HG03196 (cell line): ENCODE results near the gene P2RY11.
A peak's percentile ranks its signal among the peaks of the same experiment; 100 is the strongest.

ENCODE experiments used
- ATAC-seq: cut with Tn5 transposase; IDR thresholded peaks from one replicate; pipeline ENCODE4 v1.9.1; 2021; ENCODE audit not compliant: unreplicated experiment

The P2RY11 gene, protein sequence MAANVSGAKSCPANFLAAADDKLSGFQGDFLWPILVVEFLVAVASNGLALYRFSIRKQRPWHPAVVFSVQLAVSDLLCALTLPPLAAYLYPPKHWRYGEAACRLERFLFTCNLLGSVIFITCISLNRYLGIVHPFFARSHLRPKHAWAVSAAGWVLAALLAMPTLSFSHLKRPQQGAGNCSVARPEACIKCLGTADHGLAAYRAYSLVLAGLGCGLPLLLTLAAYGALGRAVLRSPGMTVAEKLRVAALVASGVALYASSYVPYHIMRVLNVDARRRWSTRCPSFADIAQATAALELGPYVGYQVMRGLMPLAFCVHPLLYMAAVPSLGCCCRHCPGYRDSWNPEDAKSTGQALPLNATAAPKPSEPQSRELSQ

DNA sequence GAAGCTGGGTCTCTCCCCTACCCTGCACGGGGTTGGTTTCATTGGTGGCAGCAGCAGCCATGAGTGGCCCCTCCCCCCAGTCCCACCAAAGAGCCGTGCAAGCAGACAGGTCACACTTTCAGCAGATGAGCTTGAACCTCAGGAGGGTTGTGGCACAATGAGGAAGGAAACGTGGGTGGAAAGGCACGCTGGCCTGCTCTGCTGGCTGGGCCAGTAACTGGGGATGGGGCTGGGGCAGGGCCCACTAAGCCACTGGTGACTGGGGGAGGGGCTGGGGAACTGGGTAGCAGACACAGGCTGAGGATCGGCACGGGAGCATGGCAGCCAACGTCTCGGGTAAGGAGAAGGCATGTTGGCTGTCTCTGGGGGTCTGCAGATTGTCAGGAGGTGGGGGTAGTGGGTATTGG, at the start of gene P2RY11:
TSS of gene P2RY11 (plus strand) at position 289 of the 407 bp plus-strand sequence. CDS start at position 318, 29 bp downstream.
- ATAC-seq: no peak

DNA sequence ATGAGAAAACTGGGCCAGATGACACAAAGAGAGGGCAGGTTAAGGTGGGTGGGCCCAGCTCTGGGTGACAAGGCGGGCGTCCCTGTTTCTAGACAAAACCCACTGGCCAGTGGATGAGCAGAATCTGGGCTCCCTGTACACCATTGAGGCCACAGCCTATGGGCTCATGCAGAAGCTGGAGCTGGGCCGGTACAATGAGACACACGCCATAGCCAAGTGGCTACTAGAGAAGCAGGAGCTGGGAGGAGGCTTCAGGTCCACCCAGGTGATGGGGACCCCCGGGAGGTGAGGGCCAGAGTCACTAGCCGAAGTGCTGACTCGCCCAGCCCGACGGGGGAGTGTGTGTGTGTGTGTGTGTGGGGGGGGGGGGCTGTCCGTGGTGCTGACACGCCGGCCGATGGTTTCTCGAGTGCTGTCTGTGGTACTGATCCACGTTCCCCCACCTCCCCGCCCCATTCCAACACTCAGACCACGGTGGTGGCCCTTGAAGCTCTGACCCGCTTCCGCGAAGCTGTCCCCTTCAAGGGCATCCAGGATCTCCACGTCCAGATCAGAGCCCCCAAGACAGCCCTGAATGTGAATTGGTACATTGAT, 49.7 kb upstream of the P2RY11 start:
- no peak for ATAC-seq

DNA sequence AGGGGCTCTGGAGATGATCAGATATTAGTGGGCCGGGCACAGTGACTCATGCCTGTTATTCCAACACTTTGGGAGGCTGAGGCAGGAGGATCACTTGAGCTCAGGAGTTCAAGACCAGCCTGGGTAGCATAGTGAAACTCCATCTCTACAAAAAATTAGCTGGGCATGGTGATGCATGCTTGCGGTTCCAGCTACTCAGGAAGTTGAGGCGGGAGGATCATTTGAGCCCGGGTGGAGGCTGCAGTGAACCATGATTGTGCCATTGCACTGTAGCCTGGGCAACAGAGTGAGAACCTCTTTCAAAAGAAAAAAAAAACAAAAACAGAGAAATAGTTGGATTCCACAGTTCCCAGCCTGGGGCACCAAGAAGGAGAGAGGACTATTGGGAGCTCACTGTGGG, 43.3 kb upstream of the P2RY11 start:
- ATAC-seq: no peak

DNA sequence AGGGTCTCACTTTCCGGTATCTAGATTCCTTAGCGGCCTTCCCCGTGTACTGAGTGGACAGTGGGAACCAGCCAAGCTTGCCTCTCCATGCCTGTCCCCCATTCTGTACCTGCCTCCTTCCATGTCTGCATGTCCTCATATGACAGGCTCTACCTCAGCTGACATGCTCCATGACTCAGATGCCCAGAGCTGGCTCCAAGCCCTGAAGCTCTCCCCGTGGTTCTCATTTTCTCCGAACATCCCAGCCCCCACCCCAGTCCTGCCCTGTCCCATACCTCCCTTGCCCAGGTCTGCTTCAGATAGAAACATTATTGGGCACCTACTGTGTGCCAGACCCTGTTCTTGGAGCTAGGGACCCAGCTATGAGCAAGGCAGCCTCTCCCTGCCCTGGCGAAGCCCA, 42.4 kb upstream of the P2RY11 start:
- ATAC-seq: no peak

DNA sequence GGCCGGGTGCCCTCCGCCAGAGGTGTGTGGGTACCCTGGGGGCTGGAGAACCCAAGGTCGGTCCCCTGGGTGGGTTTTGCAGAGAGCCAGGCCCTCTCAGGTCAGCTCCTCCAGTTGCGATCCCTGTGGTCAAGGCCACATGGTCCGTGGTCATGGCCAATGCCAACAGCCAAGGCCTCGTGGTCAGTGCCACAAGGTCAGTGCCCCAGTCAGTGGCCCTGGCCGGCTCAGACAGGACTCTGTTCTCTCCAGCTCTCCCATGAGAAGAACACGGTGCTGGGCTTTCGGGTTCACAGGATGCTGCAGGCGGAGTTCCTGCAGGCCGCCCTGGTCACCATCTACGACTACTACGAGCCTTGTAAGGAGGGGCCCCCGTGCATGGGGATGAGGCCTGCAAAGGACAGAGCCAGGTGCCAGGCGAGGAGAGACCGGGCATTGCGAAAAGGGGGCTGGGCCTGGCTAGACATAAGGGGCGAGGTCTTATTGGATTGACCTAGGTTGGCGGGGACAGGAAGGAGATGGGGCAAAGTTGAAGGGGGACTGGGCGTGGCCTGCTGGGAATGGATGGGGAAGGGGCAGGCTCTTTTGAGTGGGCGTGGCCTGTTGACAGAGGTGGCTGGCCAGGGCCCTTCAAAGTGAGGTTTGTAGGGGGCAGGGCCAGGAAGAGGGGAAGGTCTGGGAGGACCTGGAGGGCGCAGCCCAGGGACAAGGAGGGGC, 40.6 kb upstream of the P2RY11 start:
- no peak for ATAC-seq

DNA sequence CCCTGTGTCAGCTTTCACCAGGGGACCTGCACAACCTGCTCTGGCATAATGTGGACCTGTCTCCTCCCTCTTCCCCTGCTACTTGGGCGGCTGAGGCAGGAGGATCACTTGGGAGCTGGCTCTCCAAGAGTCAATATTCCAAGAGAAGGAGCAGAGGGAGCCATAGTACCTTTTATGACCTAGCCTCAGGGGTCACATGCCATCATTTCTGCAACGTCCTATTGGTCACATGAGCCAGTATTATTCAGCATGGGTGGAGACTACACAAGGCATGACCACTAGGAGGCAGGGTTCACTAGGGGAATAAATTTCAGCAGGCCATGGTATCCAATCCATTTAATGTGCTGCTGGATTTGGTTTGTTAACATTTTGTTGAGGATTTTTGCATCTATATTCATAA, 37.3 kb upstream of the P2RY11 start:
- no peak for ATAC-seq

DNA sequence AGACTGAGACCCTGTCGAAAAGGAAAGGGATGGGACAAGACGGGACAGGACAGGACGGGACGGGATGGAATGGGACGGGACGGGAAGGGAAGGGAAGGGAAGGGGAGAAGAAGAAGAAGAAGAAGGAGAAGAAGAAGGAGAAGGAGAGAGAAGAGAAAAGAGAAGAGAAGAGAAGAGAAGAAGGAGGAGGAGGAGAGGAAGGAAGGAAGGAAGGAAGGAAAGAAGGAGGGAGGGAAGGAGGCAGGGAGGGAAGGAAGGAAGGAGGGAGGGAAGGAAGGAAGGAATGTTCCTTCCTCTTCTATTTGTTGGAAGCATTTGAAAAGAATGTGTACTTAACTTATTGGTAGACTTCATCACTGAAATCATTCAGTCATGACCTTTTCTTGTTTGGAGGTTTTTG, 35.0 kb upstream of the P2RY11 start:
- no peak for ATAC-seq

DNA sequence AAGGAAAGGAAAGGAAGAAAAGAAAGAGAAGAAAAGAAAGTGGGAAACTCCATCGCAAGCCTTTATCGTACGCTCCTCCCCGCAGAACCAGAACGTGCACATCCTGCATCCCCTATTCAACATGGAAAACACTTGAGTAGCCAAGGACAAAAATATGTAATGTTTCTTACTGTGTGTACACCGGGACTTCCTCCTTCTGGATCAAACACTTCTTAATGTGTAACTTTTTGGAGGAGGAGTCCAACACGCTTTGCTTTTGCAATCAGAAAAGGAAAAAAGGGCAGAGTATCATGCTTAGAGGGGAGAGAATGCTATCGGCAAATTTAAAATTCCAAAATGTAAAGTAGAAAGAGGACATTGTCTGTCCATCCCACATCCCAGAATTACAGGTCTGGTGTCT, 33.2 kb upstream of the P2RY11 start:
- ATAC-seq: no peak

DNA sequence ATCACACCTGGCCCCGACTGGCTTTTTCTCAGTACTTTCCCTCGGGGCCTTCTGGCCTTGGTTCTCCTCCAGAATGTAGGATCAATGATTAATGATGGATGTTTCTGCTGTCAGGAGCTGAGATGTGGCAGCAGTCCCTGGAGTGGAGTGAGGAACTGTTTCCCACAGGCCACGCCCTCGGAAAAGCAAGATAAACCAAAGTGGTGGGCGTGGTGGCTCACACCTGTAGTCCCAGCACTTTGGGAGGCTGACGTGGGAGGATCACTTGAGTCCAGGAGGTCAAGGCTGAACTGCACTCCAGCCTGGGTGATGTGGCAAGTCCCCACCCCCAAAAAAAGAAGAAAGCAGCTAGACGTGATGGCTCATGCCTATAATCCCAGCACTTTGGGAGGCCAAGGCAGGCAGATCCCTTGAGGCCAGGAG, 32.5 kb upstream of the P2RY11 start:
- no peak for ATAC-seq

DNA sequence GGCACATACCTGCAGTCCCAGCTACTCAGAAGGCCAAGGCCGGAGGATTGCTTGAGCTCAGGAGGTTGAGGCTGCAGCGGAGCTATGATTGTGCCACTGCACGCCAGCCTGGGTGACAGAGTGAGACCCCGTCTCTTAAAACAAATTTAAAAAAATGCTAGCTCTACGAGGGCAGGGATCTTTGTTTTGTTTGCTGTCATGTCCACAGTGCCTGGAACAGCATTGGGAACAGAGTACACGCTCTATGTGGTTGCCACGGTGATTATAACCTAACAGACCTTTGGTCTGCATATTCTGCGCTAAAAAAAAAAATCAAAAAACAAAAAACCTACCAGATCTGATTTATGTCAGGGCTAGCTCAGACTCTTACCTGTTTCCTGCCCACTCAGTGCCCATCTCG, 27.6 kb upstream of the P2RY11 start:
- ATAC-seq: no peak

DNA sequence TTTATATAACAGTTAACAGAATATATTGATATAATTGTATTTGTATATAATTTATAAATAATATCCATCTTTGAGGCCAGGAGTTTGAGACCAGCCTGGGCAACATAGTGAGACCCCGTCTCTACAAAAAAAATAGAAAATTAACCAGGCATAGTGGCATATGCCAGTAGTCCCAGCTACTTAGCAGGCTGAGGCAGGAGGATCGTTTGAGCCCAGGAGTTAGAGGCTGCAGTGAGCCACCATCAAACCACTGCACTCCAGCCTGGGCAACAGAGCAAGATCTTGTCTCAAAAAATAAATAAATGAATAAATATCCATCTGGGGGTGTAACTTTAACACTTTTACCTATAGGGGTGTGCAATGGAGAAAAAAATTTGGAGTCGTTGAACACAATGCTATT, 26.7 kb upstream of the P2RY11 start:
- no peak for ATAC-seq

DNA sequence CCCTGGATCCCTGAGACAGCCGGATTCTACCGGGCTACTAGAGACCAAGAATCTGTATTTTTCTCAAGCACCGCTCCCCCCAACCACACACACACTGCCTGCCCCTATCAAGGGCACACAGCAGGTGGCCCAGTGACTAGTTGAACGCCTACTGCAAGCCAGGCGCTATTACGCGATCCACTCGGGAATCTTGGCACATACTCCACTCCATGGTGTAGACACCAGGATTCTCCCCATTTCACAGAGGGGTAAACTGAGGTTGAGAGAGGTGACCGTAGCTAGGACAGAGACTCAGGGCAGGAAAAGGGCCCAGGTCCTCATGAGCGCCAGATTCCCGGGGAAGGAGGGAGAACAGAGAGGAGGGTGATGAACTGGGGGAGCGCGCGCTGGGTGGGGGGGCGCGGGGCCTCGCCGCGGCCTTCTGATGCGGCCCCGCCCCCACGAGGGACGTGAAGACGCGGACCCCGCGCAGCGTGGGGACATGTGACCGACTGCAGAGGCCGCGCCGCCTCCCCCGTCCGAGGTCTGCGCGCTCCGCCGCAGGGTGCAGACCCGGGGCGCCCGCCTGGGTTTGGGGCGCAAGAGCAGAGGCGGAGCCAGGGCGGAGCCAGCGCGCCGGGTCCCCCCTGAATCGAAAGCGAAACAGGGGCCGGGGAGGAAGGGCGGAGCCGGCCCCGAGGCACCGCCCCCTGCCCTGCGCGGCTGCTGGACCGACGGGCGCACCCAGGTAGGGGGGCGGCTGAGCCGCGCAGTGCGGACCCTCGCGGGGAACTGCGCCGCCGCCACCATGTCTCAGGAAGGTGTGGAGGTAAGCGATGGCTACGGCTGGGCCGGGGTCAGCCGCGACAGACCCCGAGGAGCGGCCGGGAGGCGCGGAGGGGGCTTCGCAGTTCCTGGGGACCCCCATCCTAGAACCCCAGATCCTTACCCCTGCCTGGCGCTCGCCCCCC, 25.6 kb upstream of the P2RY11 start, which contains the start of gene SHFL:
TSS of gene SHFL (plus strand) at position 677 of the 950 bp plus-strand sequence. CDS start at position 788, 111 bp downstream.
- ATAC-seq: peak; percentile 71

DNA sequence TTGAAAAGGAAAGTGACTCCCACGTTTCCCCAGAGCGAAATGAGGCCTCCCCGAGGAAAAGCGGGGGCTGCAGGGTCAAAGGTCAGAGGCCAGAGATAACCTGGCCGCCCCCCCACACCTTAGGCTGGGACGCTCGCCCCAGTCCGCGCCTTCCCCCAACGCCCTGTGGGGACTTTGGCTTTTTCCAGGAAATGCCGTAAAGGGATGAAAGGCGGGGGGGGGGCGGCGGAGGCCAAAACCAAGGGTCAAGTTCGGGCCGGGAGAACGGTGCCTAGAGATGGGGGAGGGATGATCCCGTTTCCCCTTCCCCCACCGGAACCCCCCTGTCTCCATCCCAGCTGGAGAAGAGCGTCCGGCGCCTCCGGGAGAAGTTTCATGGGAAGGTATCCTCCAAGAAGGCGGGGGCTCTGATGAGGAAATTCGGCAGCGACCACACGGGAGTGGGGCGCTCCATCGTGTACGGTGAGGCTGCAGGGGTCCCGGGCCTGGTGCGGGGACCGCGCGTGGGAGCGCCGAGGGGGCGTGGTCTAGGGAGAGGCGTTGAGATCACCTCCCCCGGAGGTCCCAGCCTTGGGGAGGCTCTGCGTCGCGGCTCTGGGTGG, 24.8 kb upstream of the P2RY11 start:
- ATAC-seq: no peak

DNA sequence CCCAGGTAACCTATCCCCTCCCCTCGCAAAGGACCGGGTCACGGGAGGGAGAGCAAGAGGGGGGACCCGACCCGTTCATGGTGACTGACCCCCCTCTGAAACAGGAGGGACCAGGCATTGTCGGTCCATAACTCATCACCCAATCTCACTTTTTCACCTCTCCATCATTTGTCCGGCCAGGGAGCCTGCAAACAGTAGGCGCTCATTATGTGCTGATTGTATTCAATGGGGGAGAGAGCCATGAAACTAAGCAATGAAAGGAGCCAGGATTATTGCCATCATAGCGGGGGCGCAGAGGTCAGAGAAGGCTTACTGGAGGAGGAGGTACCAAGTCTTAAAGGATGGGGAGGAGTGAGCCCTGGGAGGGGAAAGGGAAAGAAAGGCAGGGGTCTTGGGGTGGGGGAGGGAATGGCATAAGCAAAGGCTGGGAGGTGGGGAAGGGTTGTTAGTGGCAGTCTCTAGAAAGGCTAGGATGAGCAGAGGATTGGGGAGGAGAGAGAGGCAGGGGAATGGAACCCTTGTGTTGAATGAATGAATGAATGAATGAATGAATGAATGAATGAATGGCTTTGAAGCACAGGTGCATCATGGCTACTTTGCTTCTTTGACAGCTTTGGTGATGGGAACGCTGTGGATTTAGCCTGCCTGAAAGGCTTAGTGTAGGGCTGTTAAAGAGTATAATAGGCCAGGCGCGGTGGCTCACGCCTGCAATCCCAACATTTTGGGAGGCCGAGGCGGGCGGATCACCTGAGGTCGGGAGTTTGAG, 24.0 kb upstream of the P2RY11 start:
- no peak for ATAC-seq

DNA sequence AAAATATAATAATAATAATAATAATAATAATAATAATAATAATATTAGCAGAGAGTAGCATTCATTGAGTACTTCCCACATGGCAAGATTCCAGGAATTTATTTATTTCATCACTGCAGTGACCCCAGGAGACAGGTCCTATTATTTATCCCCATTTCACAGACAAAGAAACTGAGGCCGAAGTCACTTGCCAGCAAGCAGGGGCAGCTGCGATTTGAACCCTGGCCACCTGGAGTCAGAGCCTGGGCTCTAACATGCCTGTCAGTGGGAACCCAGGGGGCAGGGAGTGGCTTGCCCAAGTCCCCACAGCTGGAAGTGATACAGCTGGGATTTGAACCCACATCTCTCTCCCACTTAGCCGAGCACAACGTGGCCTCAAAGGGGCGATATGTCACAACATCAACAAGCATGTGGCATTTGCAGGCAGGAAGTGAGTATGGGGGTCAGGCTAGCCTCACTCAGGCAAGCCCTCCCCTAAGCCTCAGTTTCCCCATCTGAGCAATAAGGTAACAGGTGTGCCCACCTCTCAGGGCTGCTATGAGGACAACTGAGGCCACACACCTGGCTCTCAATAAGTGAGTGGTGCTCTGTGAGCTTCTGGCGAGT, 22.4 kb upstream of the P2RY11 start:
- no peak for ATAC-seq

DNA sequence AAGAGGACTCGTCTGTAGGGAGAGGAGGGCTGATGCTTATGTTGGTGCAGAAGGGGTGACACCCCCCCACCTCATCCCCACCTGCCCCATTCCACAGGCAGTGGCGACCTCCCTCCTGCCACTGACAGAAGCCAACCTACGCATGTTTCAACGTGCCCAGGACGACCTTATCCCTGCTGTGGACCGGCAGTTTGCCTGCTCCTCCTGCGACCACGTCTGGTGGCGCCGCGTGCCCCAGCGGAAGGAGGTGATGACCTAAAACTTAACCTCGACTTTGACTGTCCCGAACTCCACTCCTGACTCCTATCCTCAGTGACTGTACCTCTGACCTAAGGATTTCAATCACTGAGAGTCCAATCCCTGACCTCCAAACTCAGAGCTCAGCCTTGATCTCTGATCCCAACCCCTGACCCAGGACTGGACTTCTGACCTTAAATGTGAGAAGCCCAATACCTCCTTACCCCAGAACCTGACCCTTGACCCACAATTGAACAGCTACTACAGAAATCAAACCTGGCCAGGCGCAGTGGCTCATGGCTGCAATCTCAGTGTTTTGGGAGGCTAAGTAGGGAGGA, 21.6 kb upstream of the P2RY11 start:
- ATAC-seq: no peak

DNA sequence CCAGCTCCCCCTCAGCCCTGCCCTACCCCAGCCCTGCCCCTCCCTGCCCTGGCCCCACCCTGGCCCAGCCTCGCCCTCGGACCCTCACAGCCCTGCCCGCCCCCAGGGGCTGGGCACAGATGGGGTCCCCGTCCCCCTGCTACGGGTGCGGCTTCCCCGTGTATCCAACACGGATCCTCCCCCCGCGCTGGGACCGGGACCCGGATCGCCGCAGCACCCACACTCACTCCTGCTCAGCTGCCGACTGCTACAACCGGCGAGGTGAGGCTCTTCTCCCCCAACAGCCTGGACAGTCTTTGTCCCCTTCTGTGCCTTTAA, 20.2 kb upstream of the P2RY11 start:
- ATAC-seq: no peak

DNA sequence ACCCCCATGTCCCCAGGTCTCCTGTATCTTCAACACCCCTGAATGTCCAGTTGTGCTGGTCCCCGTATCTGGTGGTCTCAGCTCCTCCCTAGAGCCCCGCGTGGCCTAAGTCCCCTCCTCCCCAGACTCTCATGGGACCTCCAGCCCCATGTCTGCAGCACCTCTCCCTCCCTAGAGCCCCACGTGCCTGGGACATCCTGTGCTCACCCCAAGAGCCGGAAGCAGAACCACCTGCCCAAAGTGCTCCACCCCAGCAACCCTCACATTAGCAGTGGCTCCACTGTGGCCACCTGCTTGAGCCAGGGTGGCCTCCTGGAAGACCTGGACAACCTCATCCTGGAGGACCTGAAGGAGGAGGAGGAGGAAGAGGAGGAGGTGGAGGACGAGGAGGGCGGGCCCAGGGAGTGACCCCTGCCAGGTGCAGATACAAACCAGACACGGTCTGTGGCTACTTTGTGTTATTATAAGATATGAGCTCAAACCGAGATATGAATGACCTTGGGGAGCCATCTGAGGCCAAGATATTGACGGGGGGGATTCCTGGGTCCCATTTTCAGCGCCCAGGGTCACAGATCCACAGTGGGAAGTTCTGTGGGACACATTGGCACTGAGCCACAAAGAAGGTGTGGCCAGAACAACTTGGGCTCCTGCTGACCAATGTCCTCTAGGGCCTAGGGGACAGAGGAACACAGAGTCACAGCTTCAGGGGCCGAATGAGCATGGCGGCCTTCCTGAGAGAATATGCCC, 19.4 kb upstream of the P2RY11 start:
- ATAC-seq: no peak
